DOHH2 (cell line): Measurements from ENCODE around the gene DDO.

ENCODE experiments used
- EZH2phosphoT487 ChIP-seq: fragments of 200-600 bp; sonication (generic); IDR thresholded peaks from 2 replicates; pipeline ENCODE4 v1.6.1; 2017; ENCODE audit warnings: borderline replicate concordance, mild to moderate bottlenecking, antibody characterized with exemption, low read length, moderate library complexity, mixed read lengths
- TF ChIP-seq, protein P1 (sequence below): fragments of 200-600 bp; sonication (generic); IDR thresholded peaks from one replicate; pipeline ENCODE4 v1.5.1; 2014; ENCODE audit warnings: antibody characterized with exemption, mild to moderate bottlenecking, low read depth, low read length; ENCODE audit not compliant: poor library complexity, severe bottlenecking

DNA sequence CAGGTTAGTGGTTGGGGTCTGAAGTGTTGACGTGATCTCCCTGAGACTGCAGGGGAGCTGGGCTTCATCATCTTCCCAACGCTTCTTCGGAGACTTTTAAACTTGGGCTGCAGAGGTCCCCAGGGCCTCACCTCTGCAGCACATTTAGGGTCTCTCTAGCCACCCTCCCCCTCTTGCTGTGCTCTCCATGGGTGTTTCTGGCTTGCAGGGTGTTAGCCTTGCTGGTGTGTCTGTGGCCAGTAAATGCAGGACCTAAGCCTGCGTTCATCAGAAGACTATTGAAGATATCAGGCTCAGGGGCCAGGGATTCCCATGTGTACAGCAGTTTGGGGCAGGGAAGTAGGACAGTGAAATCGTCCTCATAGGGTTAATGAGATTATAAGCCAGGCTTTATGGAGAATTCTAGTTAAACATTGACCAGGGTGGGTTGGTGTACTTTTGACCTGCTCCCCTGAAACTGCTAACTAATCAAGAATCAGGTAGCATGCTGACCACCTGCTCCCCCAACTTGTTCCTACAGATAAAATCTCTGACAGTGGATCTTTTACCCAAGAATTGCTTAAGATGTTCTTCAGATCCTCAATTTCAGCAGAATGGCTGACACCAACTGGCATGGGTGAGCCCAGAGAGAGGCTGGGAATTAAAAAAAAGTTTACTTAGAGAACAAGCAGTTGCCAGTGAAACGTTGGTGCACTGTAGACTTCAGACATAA lies 3.8 kb upstream of the DDO start:
- TF ChIP-seq, protein P1, sequence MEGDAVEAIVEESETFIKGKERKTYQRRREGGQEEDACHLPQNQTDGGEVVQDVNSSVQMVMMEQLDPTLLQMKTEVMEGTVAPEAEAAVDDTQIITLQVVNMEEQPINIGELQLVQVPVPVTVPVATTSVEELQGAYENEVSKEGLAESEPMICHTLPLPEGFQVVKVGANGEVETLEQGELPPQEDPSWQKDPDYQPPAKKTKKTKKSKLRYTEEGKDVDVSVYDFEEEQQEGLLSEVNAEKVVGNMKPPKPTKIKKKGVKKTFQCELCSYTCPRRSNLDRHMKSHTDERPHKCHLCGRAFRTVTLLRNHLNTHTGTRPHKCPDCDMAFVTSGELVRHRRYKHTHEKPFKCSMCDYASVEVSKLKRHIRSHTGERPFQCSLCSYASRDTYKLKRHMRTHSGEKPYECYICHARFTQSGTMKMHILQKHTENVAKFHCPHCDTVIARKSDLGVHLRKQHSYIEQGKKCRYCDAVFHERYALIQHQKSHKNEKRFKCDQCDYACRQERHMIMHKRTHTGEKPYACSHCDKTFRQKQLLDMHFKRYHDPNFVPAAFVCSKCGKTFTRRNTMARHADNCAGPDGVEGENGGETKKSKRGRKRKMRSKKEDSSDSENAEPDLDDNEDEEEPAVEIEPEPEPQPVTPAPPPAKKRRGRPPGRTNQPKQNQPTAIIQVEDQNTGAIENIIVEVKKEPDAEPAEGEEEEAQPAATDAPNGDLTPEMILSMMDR, result no peak
- TF ChIP-seq EZH2phosphoT487, result no peak
